Fibroblast of skin of right biceps (primary cell): Measurements from ENCODE around the gene MAGEA11.
"Not testable (repeated sequence)": the region's sequence is repeated elsewhere in the genome, so short reads cannot be mapped to it uniquely, and the experiment has no call there.

Experiments used
- DNase-seq: peaks from one replicate; pipeline ENCODE4 v3.0.0-alpha.2; 2013

The MAGEA11 gene

GRCh38 chrX:149711545-149712236 is at the start of gene MAGEA11:
TSS of gene MAGEA11 (plus strand) at chrX:149712060. CDS start at chrX:149713160, 1,100 bp downstream.
- DNase-seq, result no peak

GRCh38 chrX:149675088-149675487 is 36.8 kb upstream of the MAGEA11 start:
- not testable (repeated sequence) for DNase-seq

- not testable (repeated sequence) for DNase-seq
These were observed 36.3 kb upstream of the MAGEA11 start for GRCh38 chrX:149675554-149675953.

GRCh38 chrX:149679164-149679678 is 32.6 kb upstream of the MAGEA11 start:
- not testable (repeated sequence) for DNase-seq

GRCh38 chrX:149681182-149681581 is 30.7 kb upstream of the MAGEA11 start:
- DNase-seq, result no peak

GRCh38 chrX:149682031-149682430 is 29.8 kb upstream of the MAGEA11 start:
- DNase-seq, result no peak

- DNase-seq, result no peak
These were observed 28.6 kb upstream of the MAGEA11 start for GRCh38 chrX:149682956-149683947.

GRCh38 chrX:149683966-149684730 is 27.7 kb upstream of the MAGEA11 start:
- DNase-seq, result no peak

GRCh38 chrX:149687991-149688390 is 23.9 kb upstream of the MAGEA11 start:
- DNase-seq, result no peak

- DNase-seq, result no peak
These were observed 23.3 kb upstream of the MAGEA11 start for GRCh38 chrX:149688552-149688951.

- DNase-seq, result no peak
These were observed 20.1 kb upstream of the MAGEA11 start for GRCh38 chrX:149691794-149692193.

GRCh38 chrX:149692686-149693272 is 19.1 kb upstream of the MAGEA11 start:
- DNase-seq, result not testable (repeated sequence)

- no peak for DNase-seq
These were observed 12.1 kb upstream of the MAGEA11 start for GRCh38 chrX:149699761-149700160.

- DNase-seq, result no peak
These were observed 7.2 kb upstream of the MAGEA11 start for GRCh38 chrX:149704664-149705063.

GRCh38 chrX:149707147-149707901 is 4.5 kb upstream of the MAGEA11 start:
- no peak for DNase-seq

GRCh38 chrX:149712831-149713230 is 971 bp downstream of the MAGEA11 start:
- no peak for DNase-seq

GRCh38 chrX:149713279-149714050 is 1.6 kb downstream of the MAGEA11 start:
- DNase-seq, result no peak

- no peak for DNase-seq
These were observed 3.6 kb downstream of the MAGEA11 start for GRCh38 chrX:149715468-149715867.

- DNase-seq, result no peak
These were observed 4.8 kb downstream of the MAGEA11 start for GRCh38 chrX:149716632-149717031.

- DNase-seq, result no peak
These were observed 5.9 kb downstream of the MAGEA11 start for GRCh38 chrX:149717803-149718202.

GRCh38 chrX:149718757-149719156 is 6.9 kb downstream of the MAGEA11 start:
- DNase-seq, result no peak
